CD14-positive monocyte (primary cell): ENCODE results near the gene RPS19BP1. TPM values are rescaled to one million over a fixed set of nuclear protein-coding genes. Genes with fewer than 3 reads are reported as not detected.
A peak's percentile ranks its signal among the peaks of the same experiment; 100 is the strongest.
"Not testable (repeated sequence)": the region's sequence is repeated elsewhere in the genome, so short reads cannot be mapped to it uniquely, and the experiment has no call there.

Experiments used
- DNase-seq, 3 donors: peaks; one replicate each; pipeline ENCODE4 v3.0.0-alpha.2; 2011 to 2022
- H2AFZ ChIP-seq: 2 replicates; pipeline ENCODE4 v1.6.0; 2012; ENCODE audit warnings: mild to moderate bottlenecking, low read depth, low read length, inconsistent platforms; ENCODE audit not compliant: insufficient read depth, poor library complexity, severe bottlenecking
- H3K27ac ChIP-seq, 2 donors: 1 replicate in 1 of 2; 2 replicates in 1 of 2; pipeline ENCODE4 v1.5.1; 2012 to 2013; ENCODE audit warnings: low read length in 2 of 2, control low read depth in 1 of 2, inconsistent platforms in 1 of 2, low read depth in 1 of 2, mild to moderate bottlenecking in 1 of 2
- H3K27me3 ChIP-seq, 2 donors: one replicate each; pipeline versions ENCODE4 v1.6.0 to v1.6.1; 2011 to 2013; ENCODE audit warnings: low read length in 2 of 2; ENCODE audit not compliant: control insufficient read depth in 2 of 2, insufficient read depth in 2 of 2
- H3K36me3 ChIP-seq, 2 donors: replicated peaks in 1 of 2; 1 replicate in 1 of 2; 2 replicates in 1 of 2; pipeline versions ENCODE4 v1.5.1 to v1.6.1; 2012 to 2013; ENCODE audit warnings: low read length in 2 of 2, control low read depth in 1 of 2, inconsistent platforms in 1 of 2, mild to moderate bottlenecking in 1 of 2; ENCODE audit not compliant: insufficient read depth in 2 of 2, control insufficient read depth in 1 of 2
- H3K4me1 ChIP-seq, 2 donors: 1 replicate in 1 of 2; 2 replicates in 1 of 2; pipeline versions ENCODE4 v1.5.1 to v1.6.1; 2012 to 2013; ENCODE audit warnings: low read length in 2 of 2, control low read depth in 1 of 2, inconsistent platforms in 1 of 2, mild to moderate bottlenecking in 1 of 2, moderate library complexity in 1 of 2; ENCODE audit not compliant: insufficient read depth in 2 of 2, control insufficient read depth in 1 of 2
- H3K4me2 ChIP-seq: replicated peaks from 2 replicates; pipeline ENCODE3; 2012; ENCODE audit warnings: low read length, moderate library complexity, mild to moderate bottlenecking; ENCODE audit not compliant: poor library complexity, severe bottlenecking; ENCODE audit errors: extremely low read depth
- H3K4me3 ChIP-seq, 3 experiments: fragments of 200-600 bp in 1 of 3; sonication (generic) in 1 of 3; replicated peaks in 1 of 3; 1 replicate in 2 of 3; 2 replicates in 1 of 3; pipeline ENCODE4 v1.5.1; 2011 to 2013; ENCODE audit warnings: low read length in 3 of 3, mild to moderate bottlenecking in 3 of 3, control low read depth in 2 of 3, low read depth in 2 of 3, inconsistent platforms in 1 of 3, moderate library complexity in 1 of 3
- H3K79me2 ChIP-seq: 2 replicates; pipeline ENCODE4 v1.6.0; 2012; ENCODE audit warnings: mild to moderate bottlenecking, control low read depth, inconsistent platforms, low read length, moderate library complexity; ENCODE audit not compliant: insufficient read depth
- H3K9ac ChIP-seq: 2 replicates; pipeline ENCODE4 v1.6.0; 2017; ENCODE audit warnings: low read length, mild to moderate bottlenecking; ENCODE audit not compliant: insufficient read depth, poor library complexity, severe bottlenecking
- H3K9me3 ChIP-seq, 2 donors: replicated peaks in 1 of 2; 1 replicate in 1 of 2; 2 replicates in 1 of 2; pipeline versions ENCODE4 v1.5.1 to v1.6.1; 2012 to 2013; ENCODE audit warnings: low read length in 2 of 2, control low read depth in 1 of 2; ENCODE audit not compliant: control insufficient read depth in 1 of 2, insufficient read depth in 1 of 2
- H4K20me1 ChIP-seq: 2 replicates; pipeline ENCODE4 v1.6.0; 2012; ENCODE audit warnings: mild to moderate bottlenecking, low read length, control low read depth, moderate library complexity; ENCODE audit not compliant: insufficient read depth
- H3K27ac Mint-ChIP-seq, 7 donors: one replicate each; pipeline ENCODE4 v1.8.0; 2020; ENCODE audit warnings: mild to moderate bottlenecking in 7 of 7, mixed read lengths in 7 of 7, moderate library complexity in 6 of 7, inconsistent platforms in 2 of 7
- H3K27me3 Mint-ChIP-seq, 3 donors: one replicate each; pipeline ENCODE4 v1.8.0; 2021 to 2022; ENCODE audit warnings: low read depth in 3 of 3, mild to moderate bottlenecking in 3 of 3, mixed read lengths in 3 of 3, moderate library complexity in 3 of 3, inconsistent platforms in 1 of 3
- H3K36me3 Mint-ChIP-seq, 2 donors: one replicate each; pipeline ENCODE4 v1.8.0; 2020; ENCODE audit warnings: mixed read lengths in 2 of 2, inconsistent platforms in 1 of 2, mild to moderate bottlenecking in 1 of 2
- H3K4me1 Mint-ChIP-seq: one replicate; pipeline ENCODE4 v1.8.0; 2020; ENCODE audit warnings: mild to moderate bottlenecking, mixed read lengths
- H3K4me3 Mint-ChIP-seq, 2 donors: one replicate each; pipeline ENCODE4 v1.8.0; 2020; ENCODE audit warnings: mild to moderate bottlenecking in 2 of 2, mixed read lengths in 2 of 2, moderate library complexity in 1 of 2
- H3K9me3 Mint-ChIP-seq, 7 donors: one replicate each; pipeline ENCODE4 v1.8.0; 2020 to 2022; ENCODE audit warnings: mixed read lengths in 7 of 7, mild to moderate bottlenecking in 6 of 7, moderate library complexity in 6 of 7, inconsistent platforms in 2 of 7
- WGBS: methylation state at CpG from one replicate; pipeline ENCODE4 v1.1.5; 2013; ENCODE audit warnings: missing lambda C conversion rate; ENCODE audit not compliant: insufficient coverage; 5-methylcytosine and 5-hydroxymethylcytosine counted together
- intact Hi-C, 2 donors: fragments of 100-400 bp; cut with micrococcal nuclease; formaldehyde crosslinking; loops; one replicate each; pipeline versions ENCODE4 v1.15.0 to v1.15.1; 2023
- polyA plus RNA-seq, 3 donors: library from polyadenylated mRNA; depleted of rRNA in 1 of 3; unstranded in 2 of 3; stranded (reverse) in 1 of 3; fragments of 300-500 nt in 2 of 3; fragments of >200 nt in 1 of 3; fragmentation: Illumina TruSeq in 2 of 3; gene quantifications; 1 replicate in 2 of 3; 2 replicates in 1 of 3; pipeline ENCODE4 v1.2.3, GENCODE V29; 2012 to 2021
- TF ChIP-seq, protein P1 (sequence below): fragments of 200-600 bp; IDR thresholded peaks from one replicate; pipeline ENCODE4 v1.8.0; 2022; ENCODE audit warnings: antibody characterized with exemption, mild to moderate bottlenecking

The RPS19BP1 gene
- polyA plus RNA-seq, 3 donors = 59.9 to 106 (median 73.5) TPM

DNA sequence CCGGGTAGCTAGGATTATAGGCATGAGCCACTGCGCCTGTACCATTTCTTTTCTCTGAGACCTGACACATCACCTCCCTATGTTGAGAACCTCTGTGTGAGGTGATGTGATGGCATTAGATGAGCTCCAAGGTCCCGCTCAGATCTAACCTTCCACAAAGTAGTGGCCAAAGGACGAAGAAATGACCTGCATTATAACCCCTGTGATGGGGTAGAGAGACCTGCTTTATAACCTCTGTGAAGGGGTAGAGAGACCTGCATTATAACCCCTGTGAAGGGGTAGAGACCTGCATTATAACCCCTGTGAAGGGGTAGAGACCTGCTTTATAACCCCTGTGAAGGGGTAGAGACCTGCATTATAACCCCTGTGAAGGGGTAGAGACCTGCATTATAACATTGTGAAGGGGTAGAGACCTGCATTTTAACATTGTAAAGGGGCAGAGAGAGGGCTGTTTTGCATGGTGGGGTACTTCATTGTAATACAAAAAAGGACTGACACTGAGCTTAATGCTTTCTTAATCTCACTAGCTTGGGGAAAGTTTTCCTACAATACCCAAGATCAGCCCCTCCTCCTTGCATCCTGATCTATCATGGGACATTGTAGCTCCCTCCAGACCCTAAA, 21.9 kb downstream of the RPS19BP1 start:
- Mint-ChIP-seq H3K27me3 (peaks cover 0 to 1% (median 0%) of the 10 kb centered on the region in 3 donors), H3K4me1 (peaks cover 9% of the 10 kb centered on the region), H3K27ac (peak overlapping the region in 1 of 7 donors; percentile 34), H3K9me3 (no peaks in the 10 kb centered on the region), H3K4me3 (no peak overlapping the region), H3K36me3 (peaks cover 86 to 94% of the 10 kb centered on the region in 2 donors)
- Histone ChIP-seq H3K9me3 (no peaks in the 10 kb centered on the region), H3K4me2 (no peak overlapping the region), H3K36me3 (peaks cover 83 to 100% of the 10 kb centered on the region in 2 donors), H3K79me2 (peaks cover 69% of the 10 kb centered on the region), H2AFZ (no peak overlapping the region), H3K27ac (no peak overlapping the region), H3K4me3 (no peak overlapping the region), H3K4me1 (peaks cover 0 to 6% of the 10 kb centered on the region in 2 donors), H3K9ac (no peak overlapping the region), H3K27me3 (no peaks in the 10 kb centered on the region), H4K20me1 (peaks cover 68% of the 10 kb centered on the region)
- intact Hi-C loops = no loop called here
- no CpG with 5 or more reads among the region's 4 CpGs for WGBS
- DNase-seq = no peak
- TF ChIP-seq, protein P1, sequence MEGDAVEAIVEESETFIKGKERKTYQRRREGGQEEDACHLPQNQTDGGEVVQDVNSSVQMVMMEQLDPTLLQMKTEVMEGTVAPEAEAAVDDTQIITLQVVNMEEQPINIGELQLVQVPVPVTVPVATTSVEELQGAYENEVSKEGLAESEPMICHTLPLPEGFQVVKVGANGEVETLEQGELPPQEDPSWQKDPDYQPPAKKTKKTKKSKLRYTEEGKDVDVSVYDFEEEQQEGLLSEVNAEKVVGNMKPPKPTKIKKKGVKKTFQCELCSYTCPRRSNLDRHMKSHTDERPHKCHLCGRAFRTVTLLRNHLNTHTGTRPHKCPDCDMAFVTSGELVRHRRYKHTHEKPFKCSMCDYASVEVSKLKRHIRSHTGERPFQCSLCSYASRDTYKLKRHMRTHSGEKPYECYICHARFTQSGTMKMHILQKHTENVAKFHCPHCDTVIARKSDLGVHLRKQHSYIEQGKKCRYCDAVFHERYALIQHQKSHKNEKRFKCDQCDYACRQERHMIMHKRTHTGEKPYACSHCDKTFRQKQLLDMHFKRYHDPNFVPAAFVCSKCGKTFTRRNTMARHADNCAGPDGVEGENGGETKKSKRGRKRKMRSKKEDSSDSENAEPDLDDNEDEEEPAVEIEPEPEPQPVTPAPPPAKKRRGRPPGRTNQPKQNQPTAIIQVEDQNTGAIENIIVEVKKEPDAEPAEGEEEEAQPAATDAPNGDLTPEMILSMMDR = no peak

DNA sequence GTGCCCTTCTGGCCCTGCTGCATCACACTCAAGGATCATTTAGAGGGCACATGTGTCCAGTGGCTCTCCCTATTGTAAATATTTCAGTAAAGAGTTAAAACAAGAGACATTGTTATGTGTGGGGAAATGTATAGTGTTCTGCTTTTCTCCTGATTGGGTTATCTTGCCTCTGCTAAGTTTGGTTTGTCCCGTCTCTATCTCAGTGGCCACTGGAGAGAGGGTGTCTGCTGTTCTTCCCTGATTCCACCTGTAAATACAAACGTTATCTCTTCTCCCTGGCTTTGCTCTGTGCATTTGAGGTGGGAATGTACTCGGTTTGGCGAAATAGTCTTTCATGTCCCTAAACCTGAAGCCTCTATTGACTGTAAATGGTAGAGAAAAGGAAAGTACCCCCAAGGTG, 24.2 kb downstream of the RPS19BP1 start:
- Histone ChIP-seq H3K27me3 (no peaks in the 10 kb centered on the region), H3K36me3 (peaks cover 77 to 98% of the 10 kb centered on the region in 2 donors), H4K20me1 (peaks cover 63% of the 10 kb centered on the region), H2AFZ (no peak overlapping the region), H3K9ac (no peak overlapping the region), H3K27ac (no peak overlapping the region), H3K4me1 (peaks cover 4 to 6% of the 10 kb centered on the region in 2 donors), H3K4me2 (no peak overlapping the region), H3K79me2 (peaks cover 79% of the 10 kb centered on the region), H3K4me3 (no peak overlapping the region), H3K9me3 (no peaks in the 10 kb centered on the region)
- intact Hi-C loops = no loop called here
- WGBS = no CpG with 5 or more reads among the region's 4 CpGs
- peaks cover 0 to 1% (median 0%) of the 10 kb centered on the region in 3 donors for H3K27me3 Mint-ChIP-seq
- H3K4me1 Mint-ChIP-seq = peaks cover 16% of the 10 kb centered on the region
- no peak for DNase-seq
- H3K36me3 Mint-ChIP-seq = peaks cover 79 to 93% of the 10 kb centered on the region in 2 donors
- TF ChIP-seq, protein P1 = no peak
- H3K9me3 Mint-ChIP-seq = no peaks in the 10 kb centered on the region
- H3K27ac Mint-ChIP-seq = peak overlapping the region in 2 of 7 donors; percentile 0 to 58
- H3K4me3 Mint-ChIP-seq = no peak overlapping the region

DNA sequence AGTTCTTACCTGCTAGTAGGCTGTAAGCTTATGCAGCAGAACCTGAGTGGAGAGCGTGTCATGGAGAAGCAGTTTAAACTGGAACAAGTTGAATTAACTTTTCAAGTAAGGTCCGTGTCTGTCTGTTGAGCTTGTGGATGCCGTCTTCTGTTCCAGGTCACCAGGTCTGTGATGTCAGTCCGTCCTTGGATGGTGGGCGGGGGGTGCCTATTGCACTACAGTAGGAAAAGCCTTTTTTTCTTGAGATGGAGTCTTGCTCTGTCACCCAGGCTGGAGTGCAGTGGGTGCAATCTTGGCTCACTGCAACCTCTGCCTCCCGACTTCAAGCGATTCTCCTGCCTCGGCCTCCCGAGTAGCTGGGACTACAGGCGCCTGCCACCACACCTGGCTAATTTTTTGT, 25.5 kb downstream of the RPS19BP1 start:
- H3K9me3 Mint-ChIP-seq, H3K27me3 ChIP-seq, H3K9me3 ChIP-seq, H2AFZ ChIP-seq, H3K9ac ChIP-seq, H3K4me3 Mint-ChIP-seq, intact Hi-C loops, DNase-seq, H3K27ac ChIP-seq, H3K27me3 Mint-ChIP-seq, H3K4me2 ChIP-seq, H3K4me3 ChIP-seq: not testable (repeated sequence)
- Histone ChIP-seq H4K20me1 (peaks cover 64% of the 10 kb centered on the region), H3K4me1 (peaks cover 11 to 17% of the 10 kb centered on the region in 2 donors), H3K79me2 (peaks cover 89% of the 10 kb centered on the region), H3K36me3 (peaks cover 69 to 85% of the 10 kb centered on the region in 2 donors)
- WGBS = over 99% methylated on average over 8 of the region's 10 CpGs
- Mint-ChIP-seq H3K36me3 (peaks cover 68 to 80% of the 10 kb centered on the region in 2 donors), H3K27ac (peak overlapping the region in 1 of 7 donors; percentile 42), H3K4me1 (peaks cover 24% of the 10 kb centered on the region)
